Liver (tissue), 9 donors: ENCODE measurements around the gene CNFN. TPM values are rescaled to one million over a fixed set of nuclear protein-coding genes. Genes with fewer than 3 reads are reported as not detected.

Experiments used
- DNase-seq: peaks from one replicate; pipeline ENCODE4 v3.0.0-alpha.2; 2017; ENCODE audit warnings: low spot score
- H3K27ac ChIP-seq, 2 donors: one replicate each; pipeline ENCODE4 v1.7.0; 2013; ENCODE audit warnings: inconsistent platforms in 2 of 2, low read length in 2 of 2, control low read depth in 1 of 2, low read depth in 1 of 2, mild to moderate bottlenecking in 1 of 2
- H3K27me3 ChIP-seq, 4 donors: one replicate each; pipeline versions ENCODE4 v1.6.1 to v1.7.0; 2013; ENCODE audit warnings: low read length in 3 of 4, inconsistent platforms in 1 of 4, mild to moderate bottlenecking in 1 of 4, moderate library complexity in 1 of 4; ENCODE audit not compliant: control insufficient read depth in 4 of 4, insufficient read depth in 4 of 4
- H3K36me3 ChIP-seq, 4 donors: one replicate each; pipeline versions ENCODE4 v1.6.1 to v1.7.0; 2013; ENCODE audit warnings: low read length in 3 of 4, mild to moderate bottlenecking in 3 of 4, low read depth in 1 of 4, moderate library complexity in 1 of 4; ENCODE audit not compliant: control insufficient read depth in 4 of 4, insufficient read depth in 3 of 4
- H3K4me1 ChIP-seq, 4 donors: one replicate each; pipeline versions ENCODE4 v1.6.1 to v1.7.0; 2013; ENCODE audit warnings: low read length in 3 of 4, mild to moderate bottlenecking in 3 of 4, moderate library complexity in 1 of 4; ENCODE audit not compliant: control insufficient read depth in 4 of 4, insufficient read depth in 4 of 4
- H3K4me3 ChIP-seq, 3 donors: one replicate each; pipeline versions ENCODE4 v1.6.1 to v1.7.0; 2013; ENCODE audit warnings: low read length in 3 of 3, control low read depth in 1 of 3, low read depth in 1 of 3, mild to moderate bottlenecking in 1 of 3
- H3K9ac ChIP-seq, 2 donors: one replicate each; pipeline ENCODE4 v1.7.0; 2013; ENCODE audit warnings: low read length in 2 of 2, mild to moderate bottlenecking in 2 of 2, moderate library complexity in 2 of 2, control low read depth in 1 of 2, low read depth in 1 of 2
- H3K9me3 ChIP-seq, 4 donors: one replicate each; pipeline versions ENCODE4 v1.6.1 to v1.7.0; 2013; ENCODE audit warnings: low read length in 3 of 4; ENCODE audit not compliant: control insufficient read depth in 4 of 4
- EGR1 ChIP-seq, 2 donors: IDR thresholded peaks; 2 replicates each; pipeline ENCODE4 v1.6.1; 2016 to 2018; ENCODE audit warnings: antibody characterized with exemption in 2 of 2, low read depth in 2 of 2
- FOXA2 ChIP-seq: IDR thresholded peaks from 2 replicates; pipeline ENCODE4 v1.6.1; 2016; ENCODE audit warnings: antibody characterized with exemption
- GABPA ChIP-seq, 2 donors: IDR thresholded peaks in 1 of 2; conservative IDR thresholded peaks in 1 of 2; 2 replicates each; pipeline ENCODE4 v1.6.1; 2016; ENCODE audit warnings: antibody characterized with exemption in 2 of 2, mild to moderate bottlenecking in 1 of 2, moderate library complexity in 1 of 2
- HNF4A ChIP-seq, 2 donors: conservative IDR thresholded peaks; 2 replicates each; pipeline ENCODE4 v1.6.1; 2016; ENCODE audit warnings: antibody characterized with exemption in 2 of 2, mild to moderate bottlenecking in 2 of 2
- NR2F2 ChIP-seq: IDR thresholded peaks from 2 replicates; pipeline ENCODE4 v1.6.1; 2016; ENCODE audit warnings: antibody characterized with exemption
- RXRA ChIP-seq, 2 donors: IDR thresholded peaks; 2 replicates each; pipeline ENCODE4 v1.6.1; 2017 to 2018; ENCODE audit warnings: antibody characterized with exemption in 2 of 2, mild to moderate bottlenecking in 1 of 2
- YY1 ChIP-seq: IDR thresholded peaks from 2 replicates; pipeline ENCODE4 v1.6.1; 2016; ENCODE audit warnings: antibody characterized with exemption, mild to moderate bottlenecking
- WGBS: extraction: QIAGEN DNeasy Blood & Tissue Kit; methylation state at CpG from one replicate; pipeline ENCODE4 v1.1.7; 2013; 5-methylcytosine and 5-hydroxymethylcytosine counted together
- polyA plus RNA-seq, 2 donors: library from polyadenylated mRNA; stranded (reverse) in 1 of 2; unstranded in 1 of 2; fragments of 200-250 nt in 1 of 2; fragments of >200 nt in 1 of 2; fragmentation: Nextera tagmentation in 1 of 2; extraction: Ambion mirVana in 1 of 2; gene quantifications; one replicate each; pipeline versions ENCODE4 v1.2.1 to v1.2.3, GENCODE V29; 2013 to 2015
- total RNA-seq, 2 donors: library from RNA; depleted of rRNA; stranded (reverse); fragments of >200 nt; gene quantifications; one replicate each; pipeline ENCODE4 v1.2.3, GENCODE V29; 2014
- TF ChIP-seq, protein P1 (sequence below): fragments of 150-350 bp; IDR thresholded peaks from 2 replicates; pipeline ENCODE4 v1.5.1; 2017; ENCODE audit warnings: improper control_type of control experiment, low read depth, low read length; ENCODE audit not compliant: missing input control
- TF ChIP-seq, protein P2 (sequence below): IDR thresholded peaks from 2 replicates; pipeline ENCODE4 v1.6.1; 2016; ENCODE audit warnings: antibody characterized with exemption
- TF ChIP-seq, protein P3 (sequence below): IDR thresholded peaks from 2 replicates; pipeline ENCODE4 v1.6.1; 2016; ENCODE audit warnings: antibody characterized with exemption, mild to moderate bottlenecking
- TF ChIP-seq, protein P4 (sequence below): IDR thresholded peaks from 2 replicates; pipeline ENCODE4 v1.6.1; 2016; ENCODE audit warnings: antibody characterized with exemption
- TF ChIP-seq, protein P5 (sequence below): IDR thresholded peaks from 2 replicates; pipeline ENCODE4 v1.6.1; 2016; ENCODE audit warnings: antibody characterized with exemption
- donor health status: healthy.
- donor health status: healthy.
- donor health status: healthy.
- donor health status: healthy.
- donor health status: healthy.

The CNFN gene
- total and polyA plus RNA-seq, 4 donors: 0.57 to 1.2 TPM; not detected in 2

DNA sequence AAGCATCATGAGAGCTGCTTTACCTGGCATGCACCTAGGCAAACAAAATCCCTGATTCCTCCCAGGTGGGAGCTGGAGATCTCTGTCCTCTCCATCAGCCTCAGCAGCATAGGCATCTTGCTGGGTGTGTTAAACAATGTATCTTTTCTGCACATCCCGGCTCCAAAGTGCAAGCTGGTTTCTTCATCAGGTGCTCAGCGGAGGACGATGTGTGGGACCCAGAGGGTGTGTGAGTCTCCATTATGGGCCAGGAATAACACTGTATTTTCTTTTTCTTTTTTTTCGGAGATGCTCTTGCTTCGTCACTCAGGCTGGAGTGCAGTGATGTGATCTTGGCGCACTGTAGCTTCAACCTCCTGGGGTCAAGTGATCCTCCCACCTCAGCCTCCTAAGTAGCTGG is 9.9 kb downstream of the CNFN start:
- H3K27ac ChIP-seq: no peak overlapping the region
- H3K9ac ChIP-seq: no peak overlapping the region
- no peak for TF ChIP-seq FOXA2
- TF ChIP-seq, protein P1, sequence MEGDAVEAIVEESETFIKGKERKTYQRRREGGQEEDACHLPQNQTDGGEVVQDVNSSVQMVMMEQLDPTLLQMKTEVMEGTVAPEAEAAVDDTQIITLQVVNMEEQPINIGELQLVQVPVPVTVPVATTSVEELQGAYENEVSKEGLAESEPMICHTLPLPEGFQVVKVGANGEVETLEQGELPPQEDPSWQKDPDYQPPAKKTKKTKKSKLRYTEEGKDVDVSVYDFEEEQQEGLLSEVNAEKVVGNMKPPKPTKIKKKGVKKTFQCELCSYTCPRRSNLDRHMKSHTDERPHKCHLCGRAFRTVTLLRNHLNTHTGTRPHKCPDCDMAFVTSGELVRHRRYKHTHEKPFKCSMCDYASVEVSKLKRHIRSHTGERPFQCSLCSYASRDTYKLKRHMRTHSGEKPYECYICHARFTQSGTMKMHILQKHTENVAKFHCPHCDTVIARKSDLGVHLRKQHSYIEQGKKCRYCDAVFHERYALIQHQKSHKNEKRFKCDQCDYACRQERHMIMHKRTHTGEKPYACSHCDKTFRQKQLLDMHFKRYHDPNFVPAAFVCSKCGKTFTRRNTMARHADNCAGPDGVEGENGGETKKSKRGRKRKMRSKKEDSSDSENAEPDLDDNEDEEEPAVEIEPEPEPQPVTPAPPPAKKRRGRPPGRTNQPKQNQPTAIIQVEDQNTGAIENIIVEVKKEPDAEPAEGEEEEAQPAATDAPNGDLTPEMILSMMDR: no peak
- TF ChIP-seq, protein P2, sequence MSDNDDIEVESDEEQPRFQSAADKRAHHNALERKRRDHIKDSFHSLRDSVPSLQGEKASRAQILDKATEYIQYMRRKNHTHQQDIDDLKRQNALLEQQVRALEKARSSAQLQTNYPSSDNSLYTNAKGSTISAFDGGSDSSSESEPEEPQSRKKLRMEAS: no peak
- TF ChIP-seq GABPA (IDR thresholded peaks at IDR 0.05 in 1 of 2, conservative IDR thresholded peaks at IDR 0.05 in 1 of 2): no peak
- TF ChIP-seq HNF4A (conservative IDR thresholded peaks at IDR 0.05): no peak
- TF ChIP-seq, protein P3, sequence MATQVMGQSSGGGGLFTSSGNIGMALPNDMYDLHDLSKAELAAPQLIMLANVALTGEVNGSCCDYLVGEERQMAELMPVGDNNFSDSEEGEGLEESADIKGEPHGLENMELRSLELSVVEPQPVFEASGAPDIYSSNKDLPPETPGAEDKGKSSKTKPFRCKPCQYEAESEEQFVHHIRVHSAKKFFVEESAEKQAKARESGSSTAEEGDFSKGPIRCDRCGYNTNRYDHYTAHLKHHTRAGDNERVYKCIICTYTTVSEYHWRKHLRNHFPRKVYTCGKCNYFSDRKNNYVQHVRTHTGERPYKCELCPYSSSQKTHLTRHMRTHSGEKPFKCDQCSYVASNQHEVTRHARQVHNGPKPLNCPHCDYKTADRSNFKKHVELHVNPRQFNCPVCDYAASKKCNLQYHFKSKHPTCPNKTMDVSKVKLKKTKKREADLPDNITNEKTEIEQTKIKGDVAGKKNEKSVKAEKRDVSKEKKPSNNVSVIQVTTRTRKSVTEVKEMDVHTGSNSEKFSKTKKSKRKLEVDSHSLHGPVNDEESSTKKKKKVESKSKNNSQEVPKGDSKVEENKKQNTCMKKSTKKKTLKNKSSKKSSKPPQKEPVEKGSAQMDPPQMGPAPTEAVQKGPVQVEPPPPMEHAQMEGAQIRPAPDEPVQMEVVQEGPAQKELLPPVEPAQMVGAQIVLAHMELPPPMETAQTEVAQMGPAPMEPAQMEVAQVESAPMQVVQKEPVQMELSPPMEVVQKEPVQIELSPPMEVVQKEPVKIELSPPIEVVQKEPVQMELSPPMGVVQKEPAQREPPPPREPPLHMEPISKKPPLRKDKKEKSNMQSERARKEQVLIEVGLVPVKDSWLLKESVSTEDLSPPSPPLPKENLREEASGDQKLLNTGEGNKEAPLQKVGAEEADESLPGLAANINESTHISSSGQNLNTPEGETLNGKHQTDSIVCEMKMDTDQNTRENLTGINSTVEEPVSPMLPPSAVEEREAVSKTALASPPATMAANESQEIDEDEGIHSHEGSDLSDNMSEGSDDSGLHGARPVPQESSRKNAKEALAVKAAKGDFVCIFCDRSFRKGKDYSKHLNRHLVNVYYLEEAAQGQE: no peak
- TF ChIP-seq YY1: no peak
- no peak for TF ChIP-seq NR2F2
- TF ChIP-seq, protein P4, sequence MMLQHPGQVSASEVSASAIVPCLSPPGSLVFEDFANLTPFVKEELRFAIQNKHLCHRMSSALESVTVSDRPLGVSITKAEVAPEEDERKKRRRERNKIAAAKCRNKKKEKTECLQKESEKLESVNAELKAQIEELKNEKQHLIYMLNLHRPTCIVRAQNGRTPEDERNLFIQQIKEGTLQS: no peak
- TF ChIP-seq, protein P5, sequence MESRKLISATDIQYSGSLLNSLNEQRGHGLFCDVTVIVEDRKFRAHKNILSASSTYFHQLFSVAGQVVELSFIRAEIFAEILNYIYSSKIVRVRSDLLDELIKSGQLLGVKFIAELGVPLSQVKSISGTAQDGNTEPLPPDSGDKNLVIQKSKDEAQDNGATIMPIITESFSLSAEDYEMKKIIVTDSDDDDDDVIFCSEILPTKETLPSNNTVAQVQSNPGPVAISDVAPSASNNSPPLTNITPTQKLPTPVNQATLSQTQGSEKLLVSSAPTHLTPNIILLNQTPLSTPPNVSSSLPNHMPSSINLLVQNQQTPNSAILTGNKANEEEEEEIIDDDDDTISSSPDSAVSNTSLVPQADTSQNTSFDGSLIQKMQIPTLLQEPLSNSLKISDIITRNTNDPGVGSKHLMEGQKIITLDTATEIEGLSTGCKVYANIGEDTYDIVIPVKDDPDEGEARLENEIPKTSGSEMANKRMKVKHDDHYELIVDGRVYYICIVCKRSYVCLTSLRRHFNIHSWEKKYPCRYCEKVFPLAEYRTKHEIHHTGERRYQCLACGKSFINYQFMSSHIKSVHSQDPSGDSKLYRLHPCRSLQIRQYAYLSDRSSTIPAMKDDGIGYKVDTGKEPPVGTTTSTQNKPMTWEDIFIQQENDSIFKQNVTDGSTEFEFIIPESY: no peak
- peaks cover 0 to 4% (median 0%) of the 10 kb centered on the region in 4 donors for H3K27me3 ChIP-seq
- no peak overlapping the region for H3K4me3 ChIP-seq
- WGBS: 85% methylated on average over 6 of the region's 6 CpGs
- DNase-seq: no peak
- no peaks in the 10 kb centered on the region for H3K4me1 ChIP-seq
- no peaks in the 10 kb centered on the region for H3K9me3 ChIP-seq
- H3K36me3 ChIP-seq: peaks cover 0 to 5% (median 1%) of the 10 kb centered on the region in 4 donors

DNA sequence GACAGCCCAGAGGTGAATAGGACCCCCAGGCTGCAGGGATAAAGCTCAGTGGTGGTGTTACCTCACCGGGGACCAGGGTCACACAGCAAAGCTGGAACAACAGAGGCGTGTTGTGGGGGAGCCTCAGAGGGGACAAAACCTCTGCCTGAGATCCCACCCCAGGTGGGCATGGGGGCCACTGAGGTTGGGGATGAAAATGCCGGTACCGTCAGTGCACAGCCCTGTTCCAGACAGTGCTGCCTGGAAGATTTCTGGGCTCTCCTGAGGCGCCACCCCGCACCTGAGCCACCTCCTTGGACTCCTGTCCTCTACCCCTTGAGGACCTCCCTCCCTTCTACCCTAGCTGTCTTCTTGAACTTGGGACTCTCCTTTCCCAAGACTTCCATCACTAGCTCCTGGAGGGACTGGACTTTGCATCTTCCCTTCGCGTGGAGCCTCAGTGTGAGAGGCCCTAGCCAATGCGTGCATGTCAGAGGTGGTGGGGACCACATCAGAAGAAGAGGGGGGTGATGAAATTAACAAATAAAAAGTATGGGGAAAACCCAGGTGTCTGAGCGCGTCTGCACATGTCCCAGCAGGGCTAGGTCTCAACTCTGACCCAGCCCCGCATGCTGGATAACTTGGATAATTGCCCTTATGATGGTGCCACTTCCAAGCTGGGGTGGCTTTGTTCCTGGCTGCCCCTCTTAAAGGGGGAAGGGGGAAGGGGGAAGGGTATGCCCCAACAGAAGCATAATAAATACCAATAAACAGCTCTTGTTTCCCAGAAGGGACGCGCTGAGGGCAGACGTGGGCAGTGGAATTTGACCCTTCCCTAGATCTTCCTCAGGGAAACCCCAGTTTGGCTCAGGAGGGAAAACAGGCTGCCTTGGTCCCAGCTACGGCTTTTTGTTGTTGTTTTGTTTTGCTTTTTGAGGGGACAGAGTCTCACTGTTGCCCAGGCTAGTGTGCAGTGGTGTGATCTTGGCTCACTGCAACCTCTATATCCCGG is 11.6 kb downstream of the CNFN start:
- TF ChIP-seq, protein P5: no peak
- no peak for TF ChIP-seq NR2F2
- TF ChIP-seq EGR1 (IDR thresholded peaks at IDR 0.05; ENCODE audit: low read depth in 2 of 2): no peak
- TF ChIP-seq GABPA (IDR thresholded peaks at IDR 0.05 in 1 of 2, conservative IDR thresholded peaks at IDR 0.05 in 1 of 2): no peak
- TF ChIP-seq RXRA (IDR thresholded peaks at IDR 0.05): no peak
- TF ChIP-seq HNF4A (conservative IDR thresholded peaks at IDR 0.05): peak in 1 of 2 donors; percentile 18
- Histone ChIP-seq H3K27ac (no peak overlapping the region), H3K27me3 (peaks cover 0 to 4% (median 0%) of the 10 kb centered on the region in 4 donors), H3K4me1 (no peaks in the 10 kb centered on the region), H3K36me3 (peaks cover 0 to 9% (median 1%) of the 10 kb centered on the region in 4 donors), H3K4me3 (no peak overlapping the region), H3K9ac (no peak overlapping the region), H3K9me3 (no peaks in the 10 kb centered on the region)
- 64% methylated on average over 17 of the region's 17 CpGs for WGBS
- DNase-seq: no peak
